SK-N-SH treated with all-trans-retinoic acid at 6 μM for 48 hours (cell line): ENCODE measurements around the gene HDAC10.

Source experiments
- BACH2 ChIP-seq: fragments of 250-450 bp; sonication (Bioruptor Pico); IDR thresholded peaks from 2 replicates; pipeline ENCODE4 v1.9.0; 2021; ENCODE audit warnings: mild to moderate bottlenecking, borderline replicate concordance
- CREB5 ChIP-seq: fragments of 250-450 bp; sonication (Bioruptor Pico); IDR thresholded peaks from 2 replicates; pipeline ENCODE4 v1.5.1; 2020; ENCODE audit warnings: low read depth, mild to moderate bottlenecking, moderate library complexity
- ESRRG ChIP-seq: fragments of 250-450 bp; sonication (Bioruptor Pico); IDR thresholded peaks from 2 replicates; pipeline ENCODE4 v1.6.1; 2021; ENCODE audit warnings: mild to moderate bottlenecking
- GLIS3 ChIP-seq: fragments of 250-450 bp; sonication (Bioruptor Pico); IDR thresholded peaks from 2 replicates; pipeline ENCODE4 v1.5.0; 2020; ENCODE audit warnings: mild to moderate bottlenecking, moderate library complexity
- PATZ1 ChIP-seq: fragments of 250-450 bp; sonication (Bioruptor Pico); IDR thresholded peaks from 2 replicates; pipeline ENCODE4 v1.8.0; 2020; ENCODE audit warnings: mild to moderate bottlenecking, moderate library complexity, borderline replicate concordance
- PPARA ChIP-seq: fragments of 250-450 bp; sonication (Bioruptor Pico); IDR thresholded peaks from 2 replicates; pipeline ENCODE4 v1.5.0; 2020; ENCODE audit warnings: mild to moderate bottlenecking, borderline replicate concordance
- RARB ChIP-seq: fragments of 250-450 bp; sonication (Bioruptor Pico); IDR thresholded peaks from 2 replicates; pipeline ENCODE4 v1.8.0; 2021; ENCODE audit warnings: mild to moderate bottlenecking, moderate library complexity
- TOX ChIP-seq: fragments of 250-450 bp; sonication (Bioruptor Pico); IDR thresholded peaks from 2 replicates; pipeline ENCODE4 v1.8.0; 2021; ENCODE audit warnings: mild to moderate bottlenecking, moderate library complexity, borderline replicate concordance
- ZC3H10 ChIP-seq: fragments of 250-450 bp; sonication (Bioruptor Pico); IDR thresholded peaks from 2 replicates; pipeline ENCODE4 v1.5.1; 2021; ENCODE audit warnings: mild to moderate bottlenecking, moderate library complexity
- ZNF70 ChIP-seq: fragments of 450-650 bp; formaldehyde crosslinking; IDR thresholded peaks from 2 replicates; pipeline ENCODE4 v1.5.0; 2020; ENCODE audit warnings: mild to moderate bottlenecking, moderate library complexity

GRCh38 chr22:50255607-50256006 is 4.5 kb upstream of the HDAC10 start:
- TF ChIP-seq ZC3H10 (no peak), ESRRG (CRISPR knock-in tag) (no peak), PATZ1 (CRISPR knock-in tag) (no peak), GLIS3 (CRISPR knock-in tag) (no peak), PPARA (CRISPR knock-in tag) (no peak), BACH2 (CRISPR knock-in tag) (no peak), CREB5 (no peak), TOX (CRISPR knock-in tag) (no peak), ZNF70 (CRISPR knock-in tag) (no peak), RARB (CRISPR knock-in tag) (no peak)
